Activated naive CD4-positive, alpha-beta T cell treated with anti-CD3 and anti-CD28 coated beads, Interleukin-2, amount 50 U/mL, for 72 hours (primary cell): ENCODE results near the gene NDRG3. TPM values are rescaled to one million over a fixed set of nuclear protein-coding genes. Genes with fewer than 3 reads are reported as not detected.
"Not testable (repeated sequence)": the region's sequence is repeated elsewhere in the genome, so short reads cannot be mapped to it uniquely, and the experiment has no call there.

Source experiments
- ATAC-seq, 2 donors: fragments of 150-1000 bp; cut with Tn5 transposase; 2 replicates each; pipeline ENCODE4 v1.10.0; 2021; ENCODE audit warnings: mild to moderate bottlenecking in 2 of 2, moderate library complexity in 2 of 2
- DNase-seq, 2 donors: peaks; one replicate each; pipeline ENCODE4 v3.0.0; 2021 to 2022; ENCODE audit warnings: low spot score in 2 of 2
- H3K27ac Mint-ChIP-seq, 2 donors: one replicate each; pipeline ENCODE4 v1.8.0; 2022; ENCODE audit warnings: mild to moderate bottlenecking in 2 of 2, mixed read lengths in 2 of 2
- H3K36me3 Mint-ChIP-seq, 2 donors: one replicate each; pipeline ENCODE4 v1.8.0; 2022; ENCODE audit warnings: mixed read lengths in 2 of 2
- H3K9me3 Mint-ChIP-seq, 2 donors: one replicate each; pipeline ENCODE4 v1.8.0; 2022; ENCODE audit warnings: mixed read lengths in 2 of 2
- total RNA-seq, 2 donors: library from RNA; stranded (reverse); gene quantifications; one replicate each; pipeline ENCODE4 v1.2.3, GENCODE V29; 2022

NDRG3 gene
- total RNA-seq, 2 donors from 2014 or later, result 28.8 to 42.1 TPM

DNA sequence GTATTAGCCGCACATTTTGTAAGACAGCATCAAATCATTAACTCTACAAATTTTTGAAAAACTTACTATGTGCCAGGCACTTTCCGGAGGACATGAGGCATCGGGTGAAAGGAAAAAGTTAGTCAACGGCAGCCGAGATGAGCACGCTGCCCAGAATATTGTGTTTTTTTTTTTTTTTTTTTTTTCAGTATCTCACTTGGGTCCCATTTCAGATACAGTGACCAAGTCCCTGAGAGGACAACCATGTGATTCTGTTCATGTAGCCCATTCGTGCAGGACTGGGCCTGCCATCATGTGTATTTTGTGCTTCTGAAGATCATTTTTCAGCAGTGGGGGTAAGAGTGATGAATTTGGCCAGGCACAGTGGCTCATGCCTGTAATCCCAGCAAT is 101.2 kb downstream of the NDRG3 start:
- Mint-ChIP-seq H3K9me3 (no peaks in the 10 kb centered on the region), H3K36me3 (peaks cover 17 to 40% of the 10 kb centered on the region in 2 donors), H3K27ac (peak overlapping the region; percentile 93 to 98)
- DNase-seq, result peak; percentile 48 to 64
- ATAC-seq, result peak; percentile 72 to 77

DNA sequence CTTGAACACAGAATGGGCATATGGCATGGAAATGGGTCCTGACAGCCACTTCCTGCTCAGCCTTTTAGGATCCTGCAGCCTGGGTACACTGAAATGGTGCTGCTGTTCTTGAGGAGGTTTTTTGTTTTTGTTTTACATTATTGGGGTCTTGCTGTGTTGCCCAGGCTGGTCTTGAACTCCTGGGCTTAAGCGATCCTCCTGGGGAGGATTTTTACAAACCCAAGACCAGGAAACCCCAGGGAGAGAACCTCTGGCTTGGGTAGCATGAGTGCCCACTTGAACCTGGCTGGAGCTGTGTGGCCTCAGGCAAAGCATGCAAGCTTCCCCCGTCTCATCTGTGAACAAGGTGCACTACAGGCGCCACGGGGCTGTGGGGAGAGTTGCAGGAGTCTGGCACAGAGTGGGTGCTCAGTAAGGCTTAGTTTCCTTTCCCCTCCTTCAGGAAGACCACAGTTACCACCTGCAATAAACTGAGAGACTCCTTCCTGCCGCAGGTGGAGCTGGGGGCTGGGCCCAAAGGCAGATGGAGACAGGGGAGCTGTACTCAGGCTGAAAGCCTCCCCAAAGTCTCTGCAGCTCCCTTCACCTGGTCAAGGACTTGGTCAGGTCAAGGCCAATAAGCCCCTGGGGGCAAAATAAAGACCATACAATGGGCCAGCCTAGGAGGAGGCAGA is 101.7 kb downstream of the NDRG3 start:
- peak; percentile 53 to 71 for DNase-seq
- Mint-ChIP-seq H3K27ac (peak overlapping the region; percentile 93 to 98), H3K36me3 (peaks cover 17 to 44% of the 10 kb centered on the region in 2 donors), H3K9me3 (no peaks in the 10 kb centered on the region)
- ATAC-seq, result peak; percentile 69 to 83

DNA sequence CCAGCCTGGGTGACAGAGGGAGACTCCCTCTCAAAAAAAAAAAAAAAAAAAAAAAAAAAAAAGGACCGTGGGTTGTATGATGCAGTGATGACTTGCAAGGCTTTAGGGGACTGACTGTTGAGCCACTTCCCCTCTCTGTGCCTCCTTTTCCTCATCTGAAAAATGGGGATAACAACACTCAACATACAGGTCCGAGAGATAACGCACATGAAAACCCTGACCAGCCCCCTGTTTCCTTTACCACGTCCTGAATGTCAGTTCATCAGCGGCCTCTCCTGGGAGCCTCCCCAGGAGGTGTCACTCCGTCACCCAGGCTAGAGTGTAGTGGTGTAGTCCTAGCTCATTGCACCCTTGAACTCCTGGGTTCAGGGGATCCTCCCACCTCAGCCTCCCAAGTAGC is 103.8 kb downstream of the NDRG3 start:
- H3K36me3 Mint-ChIP-seq, result peaks cover 17 to 59% of the 10 kb centered on the region in 2 donors
- H3K9me3 Mint-ChIP-seq, result no peaks in the 10 kb centered on the region
- H3K27ac Mint-ChIP-seq, result peak overlapping the region; percentile 93 to 98
- peak in 1 of 2 donors; percentile 28 for ATAC-seq
- no peak for DNase-seq

DNA sequence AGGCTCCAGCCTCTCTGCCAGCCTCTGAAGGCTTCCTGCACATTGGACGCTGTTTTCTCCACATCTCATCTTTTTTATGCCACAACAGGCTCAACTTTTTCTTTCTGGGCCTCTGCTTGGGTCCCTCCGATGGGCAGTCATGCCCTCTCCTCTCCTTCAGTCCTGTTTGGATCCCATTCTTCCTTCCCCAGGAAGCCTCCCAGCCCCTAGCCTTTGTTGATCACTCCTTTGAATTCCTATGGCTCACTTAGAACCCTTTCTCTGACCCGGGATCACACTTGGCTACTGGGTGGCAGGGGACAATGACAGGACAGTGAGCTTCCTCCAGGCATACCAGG is 104.4 kb downstream of the NDRG3 start:
- Mint-ChIP-seq H3K9me3 (no peaks in the 10 kb centered on the region), H3K36me3 (peaks cover 17 to 64% of the 10 kb centered on the region in 2 donors), H3K27ac (peak overlapping the region; percentile 93 to 98)
- ATAC-seq (no peak), DNase-seq (no peak)

DNA sequence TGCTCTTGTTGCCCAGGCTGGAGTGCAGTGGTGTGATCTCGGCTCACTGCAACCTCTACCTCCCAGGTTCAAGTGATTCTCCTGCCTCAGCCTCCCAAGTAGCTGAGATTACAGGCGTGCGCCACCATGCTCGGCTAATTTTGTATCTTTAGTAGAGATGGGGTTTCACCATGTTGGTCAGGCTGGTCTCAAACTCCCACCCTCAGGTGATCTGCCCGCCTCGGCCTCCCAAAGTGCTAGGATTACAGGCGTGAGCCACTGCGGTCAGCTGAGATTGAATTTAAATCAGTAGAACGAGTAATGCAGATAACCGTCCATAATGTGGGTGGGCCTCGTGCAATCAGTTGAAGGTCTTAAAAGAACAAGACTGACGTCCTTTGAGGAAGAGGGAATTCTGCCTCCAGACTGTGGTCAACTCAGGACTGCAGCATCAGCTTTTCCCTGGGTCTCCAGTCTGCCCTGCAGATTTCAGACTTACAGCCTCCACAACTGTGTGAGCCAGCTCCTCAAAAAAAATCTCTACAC is 107.0 kb downstream of the NDRG3 start:
- H3K36me3 Mint-ChIP-seq, result peaks cover 0 to 43% of the 10 kb centered on the region in 2 donors
- not testable (repeated sequence) for H3K9me3 Mint-ChIP-seq, ATAC-seq, H3K27ac Mint-ChIP-seq, DNase-seq

DNA sequence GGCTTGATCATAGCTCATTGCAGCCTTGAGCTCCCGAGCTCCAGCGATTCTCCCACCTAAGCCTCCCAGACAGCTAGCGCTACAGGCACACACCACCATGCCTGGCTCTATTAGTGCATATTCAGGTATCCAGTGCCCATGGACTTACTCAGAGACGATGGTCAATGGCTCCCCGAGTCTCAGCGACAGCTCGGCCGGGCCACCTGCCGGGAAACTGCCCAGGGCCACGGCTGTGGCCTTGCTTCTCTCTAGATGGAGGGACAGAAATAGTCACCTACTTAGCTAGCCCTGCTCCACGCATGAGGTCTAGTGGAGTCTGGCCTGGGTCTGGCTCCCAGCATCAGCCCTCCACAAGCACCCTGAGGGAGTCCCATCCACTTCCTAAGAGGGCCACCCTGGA is 111.5 kb downstream of the NDRG3 start:
- no peak for DNase-seq
- no peak for ATAC-seq
- H3K36me3 Mint-ChIP-seq, result peaks cover 9 to 45% of the 10 kb centered on the region in 2 donors
- H3K27ac Mint-ChIP-seq, result peak overlapping the region; percentile 22 to 61
- no peaks in the 10 kb centered on the region for H3K9me3 Mint-ChIP-seq

DNA sequence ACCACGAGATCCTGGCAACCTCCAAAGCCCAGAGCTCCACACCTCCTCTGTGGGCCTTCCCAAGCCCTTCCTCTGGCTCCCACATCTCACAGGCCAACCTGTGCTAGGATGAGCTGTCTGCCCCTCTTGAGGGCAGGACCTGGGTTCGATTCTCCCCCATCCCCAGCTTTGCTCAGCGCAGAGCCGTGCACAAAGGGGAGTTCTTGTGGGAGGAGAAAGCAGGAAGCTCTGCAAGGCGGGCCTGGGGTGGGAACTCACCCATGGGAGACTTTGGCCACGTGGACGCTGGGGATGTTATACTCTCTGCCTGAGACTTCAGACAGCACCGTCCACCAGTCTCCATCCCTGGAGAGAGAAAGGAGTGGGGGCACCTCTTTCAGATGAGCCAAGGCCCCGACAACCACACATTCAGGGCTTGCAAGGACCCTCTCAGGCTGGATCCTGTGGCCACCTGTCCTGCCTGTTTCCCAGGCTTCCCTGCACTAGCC is 112.6 kb downstream of the NDRG3 start:
- no peak for ATAC-seq
- Mint-ChIP-seq H3K36me3 (peaks cover 9 to 41% of the 10 kb centered on the region in 2 donors), H3K9me3 (no peaks in the 10 kb centered on the region), H3K27ac (peak overlapping the region; percentile 25 to 72)
- DNase-seq, result no peak

DNA sequence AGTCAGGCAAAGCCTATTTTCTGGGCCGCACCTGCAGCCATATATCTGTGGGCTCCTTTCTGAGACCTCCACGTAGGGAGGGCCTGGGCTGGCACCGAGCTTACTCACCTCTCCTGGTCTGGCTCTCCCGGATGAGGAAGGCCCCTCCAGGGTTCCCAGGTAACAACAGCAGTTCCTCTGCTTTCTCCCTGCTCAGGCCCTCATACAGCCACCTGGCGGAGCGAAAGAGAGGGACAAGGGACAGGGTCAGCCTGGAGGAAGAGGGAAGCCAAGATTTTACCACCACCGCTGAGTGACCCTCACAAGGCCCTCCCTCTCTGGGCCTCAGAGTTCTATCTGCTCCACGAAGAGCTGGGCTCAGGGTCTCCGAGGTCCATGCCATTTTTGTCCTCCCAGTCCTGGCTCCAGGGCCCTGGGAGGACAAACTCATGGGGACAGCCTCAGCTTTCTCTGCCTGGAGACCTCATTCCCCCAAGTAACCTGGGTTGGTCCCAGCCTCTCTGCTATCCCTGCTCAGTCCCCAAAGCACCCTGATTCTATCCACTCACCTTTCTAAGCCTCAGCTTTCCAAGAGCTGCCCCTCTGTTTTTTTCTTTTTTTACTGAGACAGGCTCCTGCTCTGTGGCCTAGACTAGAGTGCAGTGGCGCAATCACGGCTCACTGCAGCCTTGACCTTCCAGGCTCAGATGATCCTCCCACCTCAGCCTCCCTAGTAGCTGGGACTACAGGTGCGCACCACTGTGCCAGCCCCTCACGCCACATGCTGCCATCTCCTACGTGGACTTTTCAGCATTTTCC is 113.2 kb downstream of the NDRG3 start:
- H3K9me3 Mint-ChIP-seq, result no peaks in the 10 kb centered on the region
- ATAC-seq, result no peak
- H3K27ac Mint-ChIP-seq, result peak overlapping the region; percentile 25 to 72
- H3K36me3 Mint-ChIP-seq, result peaks cover 9 to 37% of the 10 kb centered on the region in 2 donors
- DNase-seq, result no peak

DNA sequence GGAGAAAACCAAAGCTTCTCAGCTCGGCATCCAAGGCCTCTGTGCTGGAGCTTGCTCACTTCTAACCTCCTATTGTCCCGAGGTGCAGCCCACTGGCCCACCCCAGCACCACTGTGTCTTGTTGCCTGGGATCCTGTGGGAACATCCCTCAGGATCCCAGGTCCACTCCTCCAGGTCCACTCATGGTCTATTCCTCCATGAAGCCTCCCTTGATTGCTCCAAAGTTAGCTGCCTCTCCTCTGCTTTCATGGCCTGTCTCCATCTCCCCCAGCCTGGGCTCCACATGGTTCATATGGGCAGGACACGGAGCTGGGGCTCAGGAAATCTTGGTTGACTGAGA is 113.8 kb downstream of the NDRG3 start:
- Mint-ChIP-seq H3K9me3 (no peaks in the 10 kb centered on the region), H3K36me3 (peaks cover 9 to 36% of the 10 kb centered on the region in 2 donors), H3K27ac (peak overlapping the region; percentile 25 to 38)
- DNase-seq (no peak), ATAC-seq (no peak)

DNA sequence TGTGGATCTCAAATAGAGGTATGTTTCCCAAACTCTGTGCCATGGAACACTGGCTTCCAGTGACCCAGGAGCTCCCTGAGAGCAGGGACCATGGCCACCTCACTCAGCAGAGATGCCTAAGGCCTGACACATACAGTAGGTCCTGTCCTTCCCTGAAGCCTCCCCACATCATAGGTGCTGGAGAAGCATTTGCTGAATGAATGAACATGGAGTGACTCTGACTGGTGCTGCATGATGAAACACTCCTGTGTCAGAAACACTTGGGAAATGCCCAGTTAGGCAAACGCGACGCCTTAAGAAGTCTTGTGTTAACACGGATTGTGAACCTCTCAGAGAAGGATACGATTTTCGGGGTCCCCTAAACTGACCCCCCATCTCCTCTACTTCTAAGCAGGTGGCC is 114.2 kb downstream of the NDRG3 start:
- peaks cover 9 to 36% of the 10 kb centered on the region in 2 donors for H3K36me3 Mint-ChIP-seq
- H3K27ac Mint-ChIP-seq, result peak overlapping the region in 1 of 2 donors; percentile 25
- DNase-seq (no peak), ATAC-seq (no peak)
- no peaks in the 10 kb centered on the region for H3K9me3 Mint-ChIP-seq

DNA sequence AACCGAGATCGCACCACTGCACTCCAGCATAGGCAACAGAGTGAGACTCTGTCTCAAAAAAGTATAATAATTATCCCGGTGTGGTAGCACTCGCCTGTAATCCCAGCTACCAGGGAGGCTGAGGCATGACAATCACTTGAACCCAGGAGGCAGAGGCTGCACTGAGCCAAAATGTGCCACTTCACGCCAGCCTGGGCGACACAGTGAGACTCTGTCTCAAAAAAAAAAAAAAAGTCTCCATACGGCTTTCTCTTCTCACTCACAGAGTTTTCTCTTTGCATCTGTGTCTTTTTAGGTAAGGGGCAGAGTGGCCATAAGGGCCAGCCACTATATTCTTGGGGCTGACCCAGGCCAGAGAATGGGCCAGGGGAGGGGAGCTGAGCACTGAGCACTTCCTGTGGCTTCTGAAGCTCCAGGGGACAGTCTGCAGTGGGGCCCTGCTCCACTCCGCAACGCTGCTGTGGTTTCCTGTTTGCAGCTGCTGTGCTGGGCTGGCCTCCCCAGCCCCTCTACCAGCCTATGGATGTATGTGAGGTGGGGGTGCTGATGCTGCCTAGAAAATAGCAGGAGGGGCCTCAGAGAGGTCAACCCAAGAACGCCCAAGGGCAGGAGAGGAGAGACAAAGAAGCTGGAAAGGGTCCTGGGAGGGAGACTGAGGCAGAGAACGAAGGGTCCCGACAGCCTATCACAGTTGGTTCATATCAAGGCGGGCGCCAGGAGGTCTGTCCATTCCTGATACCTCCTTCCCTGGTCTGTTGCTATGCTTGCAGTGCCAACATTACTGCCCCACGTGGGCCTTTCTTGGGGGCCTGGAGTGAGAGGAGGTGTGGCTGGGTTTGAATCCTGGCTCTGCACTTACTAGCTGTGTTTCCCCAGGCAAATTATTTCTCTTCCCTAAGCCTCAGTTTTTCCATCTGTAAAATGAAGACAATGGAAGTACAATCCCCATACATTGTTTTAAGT is 115.9 kb downstream of the NDRG3 start:
- H3K36me3 Mint-ChIP-seq, result peaks cover 9 to 38% of the 10 kb centered on the region in 2 donors
- H3K27ac Mint-ChIP-seq, result peak overlapping the region; percentile 88 to 100
- DNase-seq (peak in 1 of 2 donors; percentile 38), ATAC-seq (peak; percentile 83 to 91)
- H3K9me3 Mint-ChIP-seq, result no peaks in the 10 kb centered on the region

DNA sequence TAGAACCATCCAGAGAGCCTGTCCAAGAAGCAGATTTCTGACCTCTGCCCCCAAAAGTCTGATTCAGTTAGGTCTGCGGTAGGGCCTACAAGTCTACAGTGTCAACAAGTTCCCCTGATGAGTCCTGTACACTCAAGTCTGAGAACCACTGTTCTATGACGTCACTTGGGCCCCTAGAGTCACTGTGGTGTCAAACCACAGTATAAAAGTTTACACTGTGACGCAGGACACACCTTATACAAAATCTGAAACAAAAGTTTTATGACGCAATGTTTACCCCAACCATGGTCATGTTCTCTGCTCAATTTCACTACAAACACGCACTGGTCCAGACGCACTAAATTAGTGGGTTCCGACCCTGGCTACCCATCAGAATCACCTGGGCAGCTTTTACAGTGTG is 117.8 kb downstream of the NDRG3 start:
- DNase-seq, result no peak
- H3K36me3 Mint-ChIP-seq, result peaks cover 9 to 51% of the 10 kb centered on the region in 2 donors
- ATAC-seq, result peak in 1 of 2 donors; percentile 13

DNA sequence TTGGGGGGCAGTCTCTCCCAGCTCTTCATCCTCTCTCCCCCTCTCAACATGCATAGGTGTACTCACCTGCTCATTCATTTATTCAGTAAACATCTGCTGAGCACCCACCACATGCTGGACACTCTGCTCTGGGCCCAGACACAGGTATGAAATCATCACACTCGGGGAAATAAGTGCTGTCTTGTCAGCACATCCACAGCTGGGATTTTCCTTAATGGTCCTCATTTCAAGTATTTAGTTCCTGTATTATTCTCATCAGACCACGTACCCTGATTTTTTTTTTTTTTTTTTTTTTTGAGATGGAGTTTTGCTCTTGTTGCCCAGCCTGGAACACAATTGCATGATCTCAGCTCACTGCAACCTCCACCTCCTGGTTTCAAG is 121.0 kb downstream of the NDRG3 start:
- ATAC-seq (no peak), DNase-seq (no peak)
- Mint-ChIP-seq H3K9me3 (no peaks in the 10 kb centered on the region), H3K36me3 (peaks cover 2 to 39% of the 10 kb centered on the region in 2 donors), H3K27ac (peak overlapping the region; percentile 41 to 67)

More for the DNA sequence above, 117.8 kb downstream of the NDRG3 start:
- Mint-ChIP-seq H3K9me3 (no peaks in the 10 kb centered on the region), H3K27ac (peak overlapping the region in 1 of 2 donors; percentile 22)

DNA sequence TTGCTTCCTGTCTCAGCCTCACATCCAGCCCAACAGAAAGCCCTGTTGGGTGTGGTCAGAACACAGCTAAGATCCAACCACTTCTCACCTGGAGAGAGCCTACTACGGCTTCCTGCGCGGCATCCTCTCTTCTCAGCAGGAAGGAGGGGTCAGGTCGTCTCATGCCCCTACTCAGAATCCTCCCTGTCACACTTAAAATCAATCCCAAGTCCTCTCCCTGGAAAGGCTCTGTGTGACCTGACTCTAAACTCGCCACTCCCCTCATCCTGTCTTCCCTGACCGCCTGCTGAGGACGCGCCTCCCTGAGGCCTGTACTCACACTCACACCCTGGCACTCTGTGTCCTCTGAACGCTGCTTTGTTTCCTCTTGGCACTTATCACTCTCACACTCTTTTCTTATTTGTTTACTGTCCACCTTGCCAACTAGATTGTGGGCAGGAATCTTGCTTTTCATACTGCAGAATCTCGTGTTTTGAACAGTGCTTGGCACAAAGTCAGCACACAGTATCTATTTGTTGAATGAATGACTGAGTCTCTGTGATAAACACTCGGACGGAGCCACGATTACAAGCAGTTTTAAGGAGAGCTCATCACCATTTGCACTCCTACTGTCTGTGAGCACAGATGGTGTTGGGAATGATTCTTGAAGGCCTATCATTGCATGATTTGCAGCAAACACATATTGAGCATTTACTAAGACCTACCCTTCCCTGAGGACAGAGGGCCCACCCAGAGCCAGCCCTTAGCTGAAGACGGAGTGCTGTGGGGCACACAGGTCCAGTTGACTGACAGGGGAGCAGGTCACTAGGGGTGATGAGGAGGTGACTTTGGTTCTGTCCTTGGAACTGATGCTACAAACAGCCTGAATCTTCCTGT is 121.6 kb downstream of the NDRG3 start:
- ATAC-seq, result no peak
- Mint-ChIP-seq H3K27ac (peak overlapping the region; percentile 60 to 67), H3K36me3 (peaks cover 0 to 34% of the 10 kb centered on the region in 2 donors), H3K9me3 (no peaks in the 10 kb centered on the region)
- DNase-seq, result no peak

DNA sequence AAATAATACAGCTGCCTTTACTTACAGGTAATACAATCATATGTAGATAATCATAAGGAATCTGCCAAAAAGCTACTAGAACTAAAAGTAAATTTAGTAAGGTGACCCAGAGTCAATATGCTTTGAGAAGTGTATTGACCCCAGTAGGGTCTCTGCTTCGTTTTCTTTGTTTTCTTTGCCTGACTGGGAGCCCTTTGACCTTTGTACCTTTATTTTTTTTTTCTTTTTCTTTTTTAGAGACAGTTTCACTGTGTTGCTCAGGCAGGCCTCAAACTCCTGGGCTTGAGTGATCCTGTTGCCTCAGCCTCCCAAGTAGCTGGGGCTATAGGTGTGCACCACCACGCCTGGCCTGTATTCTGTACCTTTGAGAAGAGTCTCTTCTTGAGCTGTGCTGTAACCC is 122.4 kb downstream of the NDRG3 start:
- DNase-seq (no peak), ATAC-seq (no peak)
- H3K36me3 Mint-ChIP-seq, result peaks cover 0 to 28% of the 10 kb centered on the region in 2 donors
- H3K9me3 Mint-ChIP-seq, result no peaks in the 10 kb centered on the region
- peak overlapping the region; percentile 60 to 67 for H3K27ac Mint-ChIP-seq
